HG03520 (cell line): ENCODE results near the gene ATP9A.
"Not testable (repeated sequence)": the region's sequence is repeated elsewhere in the genome, so short reads cannot be mapped to it uniquely, and the experiment has no call there.

ENCODE experiments used
- ATAC-seq: cut with Tn5 transposase; IDR thresholded peaks from one replicate; pipeline ENCODE4 v1.9.1; 2021; ENCODE audit warnings: mild to moderate bottlenecking, moderate library complexity; ENCODE audit not compliant: unreplicated experiment

ATP9A gene

GRCh38 chr20:51695574-51696303 is 72.5 kb downstream of the ATP9A start:
- no peak for ATAC-seq

- no peak for ATAC-seq
These were observed 75.3 kb downstream of the ATP9A start for GRCh38 chr20:51692806-51693400.

GRCh38 chr20:51691703-51692102 is 76.5 kb downstream of the ATP9A start:
- no peak for ATAC-seq

DNA sequence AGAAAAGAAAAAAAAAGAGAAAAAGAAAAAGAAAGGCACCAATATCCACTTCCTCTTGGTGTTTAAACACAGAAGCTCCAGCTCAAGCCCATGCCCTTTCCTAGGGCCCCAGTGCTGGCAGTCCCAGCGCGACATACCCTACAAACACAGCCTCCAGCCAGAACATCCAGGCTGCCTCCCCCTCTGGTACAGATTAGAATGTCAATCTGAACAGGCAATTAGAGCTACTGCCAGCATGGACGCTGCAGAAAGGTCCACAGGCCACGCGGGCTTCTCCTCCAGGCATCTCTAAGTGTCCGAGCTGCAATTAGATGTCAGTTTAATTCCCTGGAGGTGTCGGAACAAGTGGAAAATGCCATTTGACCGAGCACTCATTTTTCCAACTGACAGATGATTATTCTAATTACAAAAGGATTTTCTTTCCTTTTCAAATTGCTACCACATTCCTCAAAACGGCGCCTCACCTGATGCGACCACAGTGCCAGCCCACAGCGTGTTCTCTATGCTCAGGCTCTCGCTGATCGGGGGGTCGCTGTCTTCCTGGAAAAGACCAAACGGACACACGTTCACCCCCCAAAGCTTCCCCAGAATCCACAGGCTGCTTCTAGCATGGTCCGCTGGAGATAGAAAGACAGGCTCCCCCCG is 79.5 kb downstream of the ATP9A start:
- no peak for ATAC-seq

DNA sequence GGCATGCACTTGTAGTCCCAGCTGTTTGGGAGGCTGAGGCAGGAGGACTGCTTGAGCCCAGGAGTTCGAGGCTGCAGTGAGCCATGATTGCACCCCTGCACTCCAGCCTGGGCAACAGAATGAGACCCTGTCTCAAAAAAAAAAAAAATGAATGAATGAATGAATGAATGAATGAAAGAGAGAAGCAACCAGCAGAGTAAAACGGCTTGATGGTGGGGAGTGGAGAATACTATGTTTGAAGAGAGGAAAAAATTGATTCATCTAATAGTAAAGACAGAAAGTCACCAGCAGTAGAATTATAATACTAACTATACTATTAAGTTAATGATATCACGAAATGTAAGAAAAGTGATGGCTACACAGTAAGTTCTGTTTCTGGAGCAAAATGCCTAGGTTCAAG is 80.6 kb downstream of the ATP9A start:
- no peak for ATAC-seq

DNA sequence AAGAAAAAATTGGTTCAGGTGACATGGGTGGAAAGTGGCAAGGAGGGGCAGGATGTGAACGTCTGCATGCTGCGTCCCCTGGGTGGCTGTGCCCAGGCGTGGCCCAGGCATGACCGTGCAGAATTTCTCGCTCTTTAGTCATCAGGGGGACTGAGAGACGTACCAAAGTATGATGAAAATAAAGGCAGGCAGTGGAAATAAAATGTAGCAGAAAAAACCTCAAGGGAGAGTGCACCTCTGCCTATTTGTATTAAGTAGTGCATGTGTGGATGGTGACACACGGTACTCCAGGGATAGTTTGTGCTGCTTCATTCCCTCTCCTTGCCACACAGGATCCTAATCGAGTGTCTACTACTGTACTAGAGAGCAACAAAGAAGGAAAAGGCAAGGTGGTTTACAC is 81.1 kb downstream of the ATP9A start:
- no peak for ATAC-seq

DNA sequence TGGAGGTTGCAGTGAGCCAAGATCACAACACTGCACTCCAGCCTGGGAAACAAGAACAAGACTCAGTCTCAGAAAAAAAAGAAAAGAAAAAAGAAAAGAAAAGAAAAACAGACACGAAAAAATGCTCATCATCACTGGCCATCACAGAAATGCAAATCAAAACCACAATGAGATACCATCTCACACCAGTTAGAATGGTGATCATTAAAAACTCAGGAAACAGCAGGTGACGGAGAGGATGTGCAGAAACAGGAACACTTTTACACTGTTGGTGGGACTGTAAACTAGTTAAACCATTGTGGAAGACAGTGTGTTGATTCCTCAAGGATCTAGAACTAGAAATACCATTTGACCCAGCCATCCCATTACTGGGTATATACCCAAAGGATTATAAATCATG is 82.7 kb downstream of the ATP9A start:
- not testable (repeated sequence) for ATAC-seq

DNA sequence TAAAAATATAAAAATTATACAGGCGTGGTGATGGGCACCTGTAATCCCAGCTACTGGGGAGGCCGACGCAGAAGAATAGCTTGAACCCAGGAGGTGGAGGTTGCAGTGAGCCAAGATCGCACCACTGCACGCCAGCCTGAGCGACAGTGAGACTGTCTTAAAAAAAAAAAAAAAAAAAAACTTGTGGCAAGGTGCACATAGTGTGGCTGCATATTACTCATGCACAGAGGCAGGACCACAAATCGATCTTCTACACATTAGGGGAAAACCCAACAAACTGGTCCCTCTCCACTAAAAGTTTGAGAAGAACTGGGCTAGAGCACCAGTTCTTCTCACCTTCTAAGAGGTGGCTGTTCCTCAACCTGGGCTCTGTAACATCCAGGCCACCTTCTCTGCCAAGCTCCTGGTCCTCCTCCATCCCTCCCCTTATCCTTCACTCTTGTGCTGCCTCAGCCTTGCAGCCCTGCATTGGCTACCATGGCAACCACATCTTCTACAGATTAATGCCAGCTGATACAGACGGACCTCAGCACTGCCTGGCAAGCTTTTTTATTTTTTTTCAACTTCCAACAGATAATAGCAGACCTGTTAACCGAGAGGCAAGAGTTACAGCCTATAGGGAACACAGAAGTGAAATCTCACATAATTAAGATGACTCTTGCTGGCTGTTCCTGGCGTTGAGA is 88.0 kb downstream of the ATP9A start:
- ATAC-seq, result no peak

DNA sequence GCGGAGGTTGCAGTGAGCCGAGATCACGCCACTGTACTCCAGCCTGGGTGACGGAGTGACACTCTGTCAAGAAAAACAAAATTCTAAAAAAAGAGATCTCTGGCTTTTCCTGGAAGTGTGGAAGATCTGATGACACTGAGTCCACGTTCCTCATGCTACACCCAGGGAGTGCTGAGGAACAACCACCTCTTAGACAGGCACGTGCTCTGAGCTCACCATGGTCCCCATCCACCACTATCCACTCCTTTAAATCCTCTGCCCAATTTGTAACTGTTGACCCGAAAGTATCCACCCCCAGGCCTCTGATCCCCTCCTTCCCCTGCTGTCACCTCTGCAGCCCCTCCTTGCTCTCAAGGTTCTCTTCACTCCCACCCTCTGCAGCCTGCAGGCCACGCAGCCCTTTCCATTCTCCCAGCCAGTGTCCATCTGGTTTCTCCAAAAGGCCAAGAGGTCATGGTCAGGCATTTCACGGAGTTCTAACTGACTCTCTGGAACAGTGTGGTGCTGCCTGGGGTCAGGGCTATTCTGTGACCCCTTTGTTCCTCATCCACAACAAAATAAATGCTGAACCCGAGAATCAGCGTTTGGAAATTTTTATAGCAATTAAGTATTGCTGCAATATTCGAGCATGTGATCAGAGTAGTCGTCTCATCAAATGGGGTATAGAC is 88.8 kb downstream of the ATP9A start:
- no peak for ATAC-seq

DNA sequence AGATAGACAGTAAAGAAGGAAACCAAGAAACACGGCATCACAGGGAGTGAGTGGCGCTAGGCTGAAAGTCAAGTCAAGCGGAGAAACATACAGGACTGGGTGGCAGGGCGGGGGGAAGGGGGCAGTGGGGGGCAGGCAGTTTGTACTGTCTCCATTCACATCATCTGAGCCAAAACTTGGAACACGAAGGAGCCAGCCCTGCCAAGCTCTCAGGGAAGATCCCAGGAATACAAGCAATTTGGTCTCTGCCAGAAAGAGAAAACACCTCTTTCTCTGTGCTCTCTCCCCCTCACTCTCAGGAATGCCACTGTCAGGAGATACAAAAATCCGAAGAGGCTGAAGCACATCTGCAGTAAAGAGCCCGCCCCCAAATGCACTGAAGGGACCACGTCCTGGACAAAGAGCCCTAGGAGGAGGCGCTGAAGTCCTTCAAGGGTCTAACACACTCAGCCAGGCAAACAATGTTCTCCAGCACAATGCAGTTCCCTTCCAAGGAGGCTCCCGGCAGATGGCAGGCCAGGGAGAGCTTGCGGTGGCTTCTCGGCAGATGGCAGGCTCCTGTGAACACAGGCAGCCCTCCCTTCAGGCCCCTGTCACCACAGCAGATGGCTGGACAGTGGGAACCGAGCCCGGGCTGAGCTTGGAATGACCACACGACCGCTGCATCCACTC is 90.0 kb downstream of the ATP9A start:
- no peak for ATAC-seq

DNA sequence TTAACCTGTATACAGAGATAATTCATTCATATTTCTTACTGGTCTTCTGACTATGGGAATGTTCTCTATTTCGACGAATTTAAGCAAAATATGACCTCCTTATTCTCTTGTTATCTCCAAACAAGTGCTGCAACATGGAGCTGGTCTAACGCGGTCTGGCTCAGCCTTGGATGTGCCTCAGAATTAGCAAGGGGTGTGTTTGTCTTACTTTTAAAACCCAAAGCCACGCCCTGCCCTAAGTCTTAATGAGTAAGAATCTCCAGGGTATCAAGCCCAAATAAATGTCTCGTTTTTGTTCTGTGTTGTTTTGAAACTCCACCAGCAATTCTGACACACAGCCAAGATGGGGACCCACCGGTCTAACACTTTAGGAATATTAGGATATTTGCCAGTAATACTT is 99.2 kb downstream of the ATP9A start:
- no peak for ATAC-seq

DNA sequence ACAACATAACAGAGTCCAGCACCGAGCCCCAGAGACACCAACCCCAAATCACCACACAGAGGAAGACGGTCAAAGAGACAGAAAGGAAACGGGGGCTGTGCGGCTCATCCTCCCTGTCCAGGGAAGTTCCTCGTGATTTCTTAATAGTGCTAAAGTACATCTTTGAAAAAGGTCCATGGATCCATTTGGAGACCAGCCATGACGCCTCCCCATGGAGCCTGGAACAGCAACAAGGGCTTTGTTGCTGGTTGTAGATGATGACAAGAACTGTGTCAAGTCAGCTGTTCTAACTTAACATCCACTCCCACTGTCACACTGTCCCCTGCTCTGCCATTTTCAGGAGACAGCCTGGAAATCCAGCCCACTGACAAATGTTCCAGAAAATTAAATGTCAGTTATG is 99.7 kb downstream of the ATP9A start:
- ATAC-seq, result no peak

GRCh38 chr20:51667491-51667890 is 100.7 kb downstream of the ATP9A start:
- ATAC-seq, result no peak

DNA sequence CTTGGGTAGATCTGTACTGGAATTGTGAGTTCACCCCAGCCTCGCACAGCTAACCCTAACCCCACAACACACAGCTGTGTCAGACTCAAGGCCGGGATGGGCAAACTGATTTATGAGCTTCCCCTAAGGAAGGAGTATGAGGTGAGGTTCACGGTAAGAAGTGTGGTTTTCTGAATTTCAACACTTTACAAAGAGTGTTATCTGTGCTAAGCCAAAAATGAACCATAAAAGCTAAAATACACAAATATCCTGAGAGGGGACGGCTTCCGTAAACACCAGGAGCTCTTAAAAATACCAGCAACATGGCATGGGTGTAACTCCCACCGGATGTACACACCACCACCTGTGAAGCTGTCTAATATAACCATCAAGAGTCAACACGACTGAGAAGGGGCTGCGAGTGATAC is 101.2 kb downstream of the ATP9A start:
- ATAC-seq, result no peak

- no peak for ATAC-seq
These were observed 102.1 kb downstream of the ATP9A start for GRCh38 chr20:51666126-51666525.

DNA sequence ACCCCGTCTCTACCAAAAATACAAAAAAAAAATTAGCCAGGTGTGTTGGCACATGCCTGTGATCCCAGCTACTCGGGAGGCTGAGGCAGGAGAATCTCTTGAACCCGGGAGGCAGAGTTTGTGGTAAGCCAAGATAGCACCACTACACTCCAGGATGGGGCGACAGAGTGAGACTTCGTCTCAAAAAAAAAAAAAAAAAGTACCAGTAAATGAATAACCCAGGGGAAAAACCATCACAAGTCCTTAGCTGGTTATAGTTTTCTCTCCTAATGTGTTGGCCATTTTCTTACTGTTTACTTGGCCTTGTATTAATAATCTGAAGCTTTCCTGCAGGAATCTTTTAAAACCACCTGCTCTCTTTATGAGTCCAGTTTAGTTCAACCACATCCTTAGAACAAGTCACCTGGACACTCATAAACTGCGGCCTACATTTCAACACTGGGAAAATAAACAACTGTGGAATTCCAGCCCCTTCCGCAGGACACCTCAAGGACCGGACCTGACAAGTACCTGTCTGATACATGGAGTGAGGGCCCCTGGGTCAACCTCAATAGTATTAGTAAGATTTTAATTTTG is 102.6 kb downstream of the ATP9A start:
- no peak for ATAC-seq

DNA sequence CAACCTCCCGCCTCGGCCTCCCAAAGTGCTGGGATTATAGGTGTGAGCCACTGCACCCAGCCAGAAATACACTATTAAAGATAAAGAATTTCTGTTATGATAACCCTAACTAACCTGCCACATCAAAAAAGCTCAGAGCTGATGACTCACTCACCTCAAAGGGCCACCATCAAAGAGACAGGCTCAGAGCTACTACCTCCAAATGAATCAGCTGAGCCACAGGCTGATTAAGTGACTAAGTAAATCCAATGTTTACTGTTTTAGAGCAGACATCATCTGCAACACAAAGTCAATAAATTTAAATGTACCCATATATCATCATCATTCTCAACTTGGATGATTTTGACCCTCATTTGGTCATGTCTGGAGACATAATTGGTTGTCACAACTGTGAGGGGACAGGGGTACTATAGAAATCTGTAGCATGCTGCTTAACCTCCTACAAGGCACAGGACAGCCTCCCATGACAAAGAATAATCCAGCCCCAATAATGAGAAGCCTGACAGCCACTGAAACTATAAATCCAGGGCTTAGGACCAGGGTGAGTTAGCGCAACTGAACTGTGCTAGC is 106.5 kb downstream of the ATP9A start:
- no peak for ATAC-seq

GRCh38 chr20:51660672-51661608 is 107.2 kb downstream of the ATP9A start:
- ATAC-seq, result no peak

- no peak for ATAC-seq
These were observed 108.6 kb downstream of the ATP9A start for GRCh38 chr20:51659491-51660050.
